Keratinocyte (primary cell): ENCODE measurements around the gene CD72. TPM values are rescaled to one million over a fixed set of nuclear protein-coding genes. Genes with fewer than 3 reads are reported as not detected.

Experiments used
- DNase-seq: peaks from one replicate; pipeline ENCODE4 v3.0.0-alpha.2; 2011; ENCODE audit warnings: low read depth, missing footprints, low spot score
- FAIRE-seq: peaks from 2 replicates; lab custom pipeline; 2011; peaks lifted over from hg19 to GRCh38; lab: Jason Lieb, UNC
- H2AFZ ChIP-seq: 2 replicates; pipeline ENCODE4 v1.6.0; 2012; ENCODE audit warnings: low read length, control low read depth, inconsistent platforms; ENCODE audit not compliant: control insufficient read depth
- H3K27ac ChIP-seq: 2 replicates; pipeline ENCODE4 v1.5.1; 2011; ENCODE audit warnings: low read length; ENCODE audit not compliant: control insufficient read depth, insufficient read depth
- H3K27me3 ChIP-seq: 3 replicates; pipeline ENCODE4 v1.6.0; 2011; ENCODE audit warnings: low read length; ENCODE audit not compliant: control insufficient read depth, insufficient read depth; ENCODE audit errors: extremely low read depth
- H3K36me3 ChIP-seq, 2 experiments: 2 replicates in 1 of 2; 3 replicates in 1 of 2; pipeline ENCODE4 v1.5.1; 2011; ENCODE audit warnings: low read length in 2 of 2, mild to moderate bottlenecking in 1 of 2; ENCODE audit not compliant: control insufficient read depth in 2 of 2, insufficient read depth in 2 of 2; ENCODE audit errors: extremely low read depth in 1 of 2
- H3K4me1 ChIP-seq: 3 replicates; pipeline ENCODE4 v1.5.1; 2011; ENCODE audit warnings: low read length; ENCODE audit not compliant: control insufficient read depth, insufficient read depth; ENCODE audit errors: extremely low read depth
- H3K4me2 ChIP-seq: 3 replicates; pipeline ENCODE4 v1.6.0; 2011; ENCODE audit warnings: low read depth, low read length; ENCODE audit not compliant: control insufficient read depth, insufficient read depth; ENCODE audit errors: extremely low read depth
- H3K4me3 ChIP-seq, 3 experiments: fragments of 200-600 bp in 1 of 3; sonication (generic) in 1 of 3; 2 replicates in 2 of 3; 3 replicates in 1 of 3; pipeline ENCODE4 v1.5.1; 2011 to 2016; ENCODE audit warnings: low read length in 3 of 3, mild to moderate bottlenecking in 3 of 3, control low read depth in 2 of 3, inconsistent platforms in 1 of 3, low read depth in 1 of 3, mixed read lengths in 1 of 3, mixed run types in 1 of 3, moderate library complexity in 1 of 3; ENCODE audit not compliant: control insufficient read depth in 2 of 3, insufficient read depth in 2 of 3; ENCODE audit errors: extremely low read depth in 1 of 3
- H3K79me2 ChIP-seq: 2 replicates; pipeline ENCODE4 v1.6.0; 2012; ENCODE audit warnings: low read length; ENCODE audit not compliant: control insufficient read depth, insufficient read depth
- H3K9ac ChIP-seq: 3 replicates; pipeline ENCODE4 v1.6.0; 2011; ENCODE audit warnings: low read length; ENCODE audit not compliant: control insufficient read depth, insufficient read depth; ENCODE audit errors: extremely low read depth
- H3K9me1 ChIP-seq: 3 replicates; pipeline ENCODE4 v1.6.0; 2011; ENCODE audit warnings: low read length; ENCODE audit not compliant: control insufficient read depth, insufficient read depth; ENCODE audit errors: extremely low read depth
- H3K9me3 ChIP-seq: 2 replicates; pipeline ENCODE4 v1.5.1; 2012; ENCODE audit warnings: low read depth, low read length; ENCODE audit not compliant: control insufficient read depth
- H4K20me1 ChIP-seq: 3 replicates; pipeline ENCODE4 v1.6.0; 2011; ENCODE audit warnings: low read length; ENCODE audit not compliant: control insufficient read depth, insufficient read depth; ENCODE audit errors: extremely low read depth
- CTCF ChIP-seq, 3 experiments: IDR thresholded peaks in 1 of 3; conservative IDR thresholded peaks in 1 of 3; optimal IDR thresholded peaks in 1 of 3; 2 replicates in 2 of 3; 3 replicates in 1 of 3; pipeline versions ENCODE3 to v1.5.1; 2011; ENCODE audit warnings: low read length in 3 of 3, mild to moderate bottlenecking in 3 of 3, moderate library complexity in 2 of 3, control low read depth in 1 of 3, inconsistent platforms in 1 of 3; ENCODE audit not compliant: insufficient read depth in 2 of 3; ENCODE audit errors: extremely low read depth in 1 of 3
- EZH2 ChIP-seq: IDR thresholded peaks from one replicate; pipeline ENCODE4 v1.6.1; 2012; ENCODE audit warnings: inconsistent platforms, mild to moderate bottlenecking, low read length, moderate library complexity
- dilution Hi-C: fragments of 300-500 bp; cut with MboI; formaldehyde crosslinking; loops from one replicate; pipeline ENCODE4 v1.7.0; 2020; ENCODE audit warnings: low sequenced_read_pairs; ENCODE audit not compliant: extremely low pct_ligation_motif_present
- polyA plus RNA-seq, 5 experiments: library from polyadenylated mRNA; depleted of rRNA in 3 of 5; stranded (reverse) in 3 of 5; stranded (forward) in 1 of 5; unstranded in 1 of 5; fragments of >200 nt; gene quantifications; 1 replicate in 1 of 5; 2 replicates in 3 of 5; 3 replicates in 1 of 5; pipeline versions ENCODE4 v1.2.1 to v1.2.3, GENCODE V29; 2011 to 2012; ENCODE audit warnings: missing spikeins in 2 of 5, low read depth in 1 of 5, low replicate concordance in 1 of 5

Gene CD72
- polyA plus RNA-seq, 1 donor (not counting 4 experiments of a cell fraction or from before 2014, with no cell fraction given) = 0.66 TPM

DNA sequence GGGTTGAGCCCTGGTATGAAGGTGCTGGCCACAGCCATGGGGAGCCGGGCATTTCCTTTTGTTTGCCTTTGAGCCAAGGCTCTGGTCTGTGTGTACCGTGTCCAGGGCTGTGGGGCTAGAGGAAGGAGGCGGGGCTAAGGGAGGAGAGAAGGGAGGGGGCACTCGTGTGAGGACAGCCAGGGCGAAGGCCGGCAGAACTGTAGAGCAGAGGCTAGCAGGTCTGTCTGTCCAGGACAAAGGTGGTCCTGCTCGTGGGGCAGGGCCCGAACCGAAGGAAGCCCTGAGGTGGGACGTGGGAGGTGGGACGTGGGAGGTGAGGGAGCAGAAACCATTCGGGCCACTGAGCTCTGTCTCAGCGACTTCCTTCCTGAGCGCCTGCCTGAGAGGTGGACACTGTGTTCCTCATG lies 54.4 kb downstream of the CD72 start:
- no peak for FAIRE-seq
- H2AFZ ChIP-seq = no peak overlapping the region

DNA sequence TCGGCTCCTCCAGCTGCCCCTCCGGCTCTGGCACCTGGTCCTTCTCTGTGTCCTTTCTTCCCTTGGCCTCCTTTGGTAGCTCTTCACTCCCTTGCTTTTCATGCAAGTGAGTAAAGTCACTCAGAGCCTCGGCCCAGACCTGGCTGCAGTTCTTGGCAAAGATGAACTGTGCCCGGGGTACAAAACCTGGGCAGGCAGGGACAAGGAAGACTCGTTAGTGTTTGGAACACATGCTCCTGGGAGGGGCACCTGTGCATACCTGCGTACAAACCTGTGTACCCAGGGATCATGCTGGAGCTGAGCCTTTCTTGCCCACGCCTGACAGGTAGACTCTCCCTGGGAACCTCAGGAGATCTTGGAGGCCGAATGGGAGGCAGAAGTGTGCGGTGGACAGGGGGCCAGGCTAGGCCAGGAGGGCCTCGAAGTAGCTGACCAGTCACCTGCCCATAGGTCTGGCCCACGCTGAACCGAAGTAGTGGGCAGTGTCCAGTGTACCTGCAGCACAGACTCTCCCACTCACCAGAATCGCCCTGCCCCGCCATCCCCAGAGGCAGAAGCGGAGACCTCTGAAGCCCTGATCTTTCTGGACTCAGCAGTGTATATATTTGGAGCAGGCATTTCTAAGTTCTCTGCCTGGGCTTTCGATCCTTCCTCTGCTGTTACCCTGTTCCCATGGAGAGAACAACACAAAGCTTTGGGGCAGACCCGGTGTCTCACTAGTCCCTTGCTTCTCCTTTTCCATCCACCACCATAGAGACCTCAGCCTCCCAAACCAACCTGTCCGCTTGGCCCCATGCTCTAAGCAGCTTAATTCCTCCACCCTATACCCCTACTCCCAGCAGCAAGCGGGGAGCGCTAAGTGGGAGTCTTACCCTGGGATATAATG lies 55.1 kb downstream of the CD72 start:
- Histone ChIP-seq H3K9me1 (peaks cover 2% of the 10 kb centered on the region), H3K79me2 (no peaks in the 10 kb centered on the region), H3K9me3 (no peaks in the 10 kb centered on the region), H3K27me3 (no peaks in the 10 kb centered on the region), H3K36me3 (peaks cover 10% of the 10 kb centered on the region in 2 experiments), H3K9ac (no peak overlapping the region), H3K4me3 (no peak overlapping the region), H4K20me1 (peaks cover 3% of the 10 kb centered on the region), H3K4me1 (peaks cover 9% of the 10 kb centered on the region), H3K27ac (no peak overlapping the region), H3K4me2 (no peak overlapping the region), H2AFZ (no peak overlapping the region)
- DNase-seq = no peak
- peak; percentile 59 for FAIRE-seq
- dilution Hi-C loops = no loop called here
- TF ChIP-seq EZH2 (no peak), CTCF (optimal IDR thresholded peaks at IDR 0.05 in 1 of 3, IDR thresholded peaks at IDR 0.05 in 1 of 3, conservative IDR thresholded peaks at IDR 0.05 in 1 of 3; ENCODE audit: extremely low read depth in 1 of 3, insufficient read depth in 2 of 3, low read length in 3 of 3) (no peak)

More for the DNA sequence above, 54.4 kb downstream of the CD72 start:
- H3K4me3 ChIP-seq = no peak overlapping the region
- H3K9me3 ChIP-seq = no peaks in the 10 kb centered on the region
- H3K9me1 ChIP-seq = no peaks in the 10 kb centered on the region
- TF ChIP-seq EZH2 (no peak), CTCF (optimal IDR thresholded peaks at IDR 0.05 in 1 of 3, IDR thresholded peaks at IDR 0.05 in 1 of 3, conservative IDR thresholded peaks at IDR 0.05 in 1 of 3; ENCODE audit: extremely low read depth in 1 of 3, insufficient read depth in 2 of 3, low read length in 3 of 3) (no peak)
- no peak overlapping the region for H3K9ac ChIP-seq
- H3K27ac ChIP-seq = no peak overlapping the region
- DNase-seq = no peak
- H3K4me1 ChIP-seq = peaks cover 9% of the 10 kb centered on the region
- peaks cover 4 to 6% of the 10 kb centered on the region in 2 experiments for H3K36me3 ChIP-seq
- no peaks in the 10 kb centered on the region for H3K79me2 ChIP-seq
- no peaks in the 10 kb centered on the region for H3K27me3 ChIP-seq
- H3K4me2 ChIP-seq = no peak overlapping the region
- no peaks in the 10 kb centered on the region for H4K20me1 ChIP-seq
- dilution Hi-C loops = no loop called here
